KMS-11 (cell line): ENCODE measurements around the gene CSTA.

Experiments used
- H2AFZ ChIP-seq: fragments of 200-600 bp; sonication (generic); 2 replicates; pipeline ENCODE4 v1.6.1; 2016; ENCODE audit warnings: antibody characterized with exemption, mixed run types, low read depth
- H3K27ac ChIP-seq: fragments of 200-600 bp; sonication (generic); 2 replicates; pipeline ENCODE4 v1.6.1; 2016; ENCODE audit warnings: mild to moderate bottlenecking, mixed run types
- H3K27me3 ChIP-seq: fragments of 200-600 bp; sonication (generic); 2 replicates; pipeline ENCODE4 v1.6.1; 2017; ENCODE audit warnings: mild to moderate bottlenecking, low read depth, mixed run types, moderate library complexity; ENCODE audit not compliant: insufficient read depth
- H3K36me3 ChIP-seq: fragments of 200-600 bp; sonication (generic); 2 replicates; pipeline ENCODE4 v1.6.1; 2017; ENCODE audit warnings: mild to moderate bottlenecking, mixed run types; ENCODE audit not compliant: insufficient read depth
- H3K4me1 ChIP-seq: fragments of 200-600 bp; sonication (generic); 2 replicates; pipeline ENCODE4 v1.6.1; 2016; ENCODE audit warnings: mild to moderate bottlenecking, low read depth, mixed run types; ENCODE audit not compliant: poor library complexity, severe bottlenecking
- H3K4me2 ChIP-seq: fragments of 200-600 bp; sonication (generic); 2 replicates; pipeline ENCODE4 v1.7.0; 2016; ENCODE audit warnings: mild to moderate bottlenecking, mixed run types
- H3K4me3 ChIP-seq: fragments of 200-600 bp; sonication (generic); IDR thresholded peaks from 2 replicates; pipeline ENCODE4 v1.6.1; 2017; ENCODE audit warnings: low read depth, low read length, mixed read lengths; ENCODE audit not compliant: insufficient read depth
- H3K79me2 ChIP-seq: fragments of 200-600 bp; sonication (generic); 2 replicates; pipeline ENCODE4 v1.6.1; 2016; ENCODE audit warnings: low read depth, mixed run types; ENCODE audit not compliant: insufficient read depth
- H3K9ac ChIP-seq: fragments of 200-600 bp; sonication (generic); 2 replicates; pipeline ENCODE4 v1.6.1; 2016; ENCODE audit warnings: mild to moderate bottlenecking, mixed run types
- H4K20me1 ChIP-seq: fragments of 200-600 bp; sonication (generic); 2 replicates; pipeline ENCODE4 v1.6.1; 2016; ENCODE audit warnings: mild to moderate bottlenecking, mixed run types; ENCODE audit not compliant: insufficient read depth
- CTCF ChIP-seq: fragments of 200-600 bp; sonication (generic); conservative IDR thresholded peaks from 2 replicates; pipeline ENCODE4 v1.6.1; 2017; ENCODE audit warnings: low read depth, mild to moderate bottlenecking, antibody characterized with exemption, low read length, moderate library complexity, mixed read lengths

Gene CSTA

GRCh38 chr3:122387709-122388108 is 62.7 kb downstream of the CSTA start:
- no peak overlapping the region for H3K4me3 ChIP-seq
- no peak overlapping the region for H2AFZ ChIP-seq
- H3K36me3 ChIP-seq: no peaks in the 10 kb centered on the region
- no peak overlapping the region for H3K9ac ChIP-seq
- H3K27ac ChIP-seq: no peak overlapping the region
- no peak overlapping the region for H3K4me2 ChIP-seq
- no peaks in the 10 kb centered on the region for H4K20me1 ChIP-seq
- peaks cover 13% of the 10 kb centered on the region for H3K4me1 ChIP-seq
- no peak for TF ChIP-seq CTCF
- peaks cover 3% of the 10 kb centered on the region; the same call in 1 of the 2 replicates for H3K79me2 ChIP-seq
- H3K27me3 ChIP-seq: no peaks in the 10 kb centered on the region

GRCh38 chr3:122389197-122389596 is 64.1 kb downstream of the CSTA start:
- Histone ChIP-seq H3K27me3 (no peaks in the 10 kb centered on the region), H3K4me1 (peaks cover 13% of the 10 kb centered on the region), H2AFZ (no peak overlapping the region), H3K4me3 (no peak overlapping the region), H3K36me3 (no peaks in the 10 kb centered on the region), H3K27ac (no peak overlapping the region), H3K79me2 (no peaks in the 10 kb centered on the region), H4K20me1 (no peaks in the 10 kb centered on the region), H3K9ac (no peak overlapping the region), H3K4me2 (no peak overlapping the region)
- TF ChIP-seq CTCF: no peak

GRCh38 chr3:122389892-122390291 is 64.8 kb downstream of the CSTA start:
- no peaks in the 10 kb centered on the region for H3K36me3 ChIP-seq
- H3K27me3 ChIP-seq: no peaks in the 10 kb centered on the region
- TF ChIP-seq CTCF: no peak
- no peaks in the 10 kb centered on the region for H4K20me1 ChIP-seq
- H3K27ac ChIP-seq: no peak overlapping the region
- no peak overlapping the region for H3K9ac ChIP-seq
- peaks cover 9% of the 10 kb centered on the region for H3K4me1 ChIP-seq
- no peak overlapping the region for H3K4me2 ChIP-seq
- no peak overlapping the region for H3K4me3 ChIP-seq
- H3K79me2 ChIP-seq: no peaks in the 10 kb centered on the region
- H2AFZ ChIP-seq: no peak overlapping the region

GRCh38 chr3:122390665-122391064 is 65.6 kb downstream of the CSTA start:
- H3K36me3 ChIP-seq: no peaks in the 10 kb centered on the region
- H3K27ac ChIP-seq: no peak overlapping the region
- no peaks in the 10 kb centered on the region for H4K20me1 ChIP-seq
- no peak for TF ChIP-seq CTCF
- H3K4me3 ChIP-seq: no peak overlapping the region
- no peaks in the 10 kb centered on the region for H3K79me2 ChIP-seq
- no peaks in the 10 kb centered on the region for H3K27me3 ChIP-seq
- peaks cover 2% of the 10 kb centered on the region for H3K4me1 ChIP-seq
- no peak overlapping the region for H3K9ac ChIP-seq
- H3K4me2 ChIP-seq: no peak overlapping the region
- no peak overlapping the region for H2AFZ ChIP-seq
